Fibroblast of villous mesenchyme (primary cell): ENCODE measurements around the gene ANAPC15. TPM values are rescaled to one million over a fixed set of nuclear protein-coding genes. Genes with fewer than 3 reads are reported as not detected.

Experiments used
- DNase-seq: peaks from one replicate; pipeline ENCODE4 v3.0.0-alpha.2; 2010; ENCODE audit warnings: low read depth
- H3K4me3 ChIP-seq: 2 replicates; pipeline ENCODE4 v1.5.1; 2011; ENCODE audit warnings: low read depth, mild to moderate bottlenecking, low read length
- total RNA-seq: library from RNA; depleted of rRNA; stranded (reverse); fragments of >200 nt; gene quantifications from 2 replicates; pipeline ENCODE4 v1.2.3, GENCODE V29; 2012
- TF ChIP-seq, protein P1 (sequence below): IDR thresholded peaks from 2 replicates; pipeline ENCODE4 v1.5.1; 2012; ENCODE audit warnings: low read depth, mild to moderate bottlenecking, low read length; ENCODE audit not compliant: insufficient read depth

The ANAPC15 gene
- total RNA-seq, 1 donor: 32.8 TPM

DNA sequence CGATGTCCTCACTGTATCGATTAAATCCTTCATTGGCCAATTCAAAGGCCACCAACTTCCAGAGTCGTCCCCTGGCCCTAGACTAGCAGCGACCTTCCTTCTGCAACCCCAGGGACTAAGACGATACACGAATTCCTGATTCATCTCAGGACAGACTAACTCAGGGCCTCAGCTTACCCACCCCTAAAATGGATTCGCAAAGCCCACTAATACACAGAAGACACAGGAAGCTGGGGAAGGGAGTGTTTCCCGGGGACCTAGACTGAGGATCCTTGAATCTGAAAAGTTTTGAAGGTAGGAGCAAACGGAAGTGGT, 9.9 kb downstream of the ANAPC15 start:
- TF ChIP-seq, protein P1, sequence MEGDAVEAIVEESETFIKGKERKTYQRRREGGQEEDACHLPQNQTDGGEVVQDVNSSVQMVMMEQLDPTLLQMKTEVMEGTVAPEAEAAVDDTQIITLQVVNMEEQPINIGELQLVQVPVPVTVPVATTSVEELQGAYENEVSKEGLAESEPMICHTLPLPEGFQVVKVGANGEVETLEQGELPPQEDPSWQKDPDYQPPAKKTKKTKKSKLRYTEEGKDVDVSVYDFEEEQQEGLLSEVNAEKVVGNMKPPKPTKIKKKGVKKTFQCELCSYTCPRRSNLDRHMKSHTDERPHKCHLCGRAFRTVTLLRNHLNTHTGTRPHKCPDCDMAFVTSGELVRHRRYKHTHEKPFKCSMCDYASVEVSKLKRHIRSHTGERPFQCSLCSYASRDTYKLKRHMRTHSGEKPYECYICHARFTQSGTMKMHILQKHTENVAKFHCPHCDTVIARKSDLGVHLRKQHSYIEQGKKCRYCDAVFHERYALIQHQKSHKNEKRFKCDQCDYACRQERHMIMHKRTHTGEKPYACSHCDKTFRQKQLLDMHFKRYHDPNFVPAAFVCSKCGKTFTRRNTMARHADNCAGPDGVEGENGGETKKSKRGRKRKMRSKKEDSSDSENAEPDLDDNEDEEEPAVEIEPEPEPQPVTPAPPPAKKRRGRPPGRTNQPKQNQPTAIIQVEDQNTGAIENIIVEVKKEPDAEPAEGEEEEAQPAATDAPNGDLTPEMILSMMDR: no peak
- H3K4me3 ChIP-seq: peak overlapping the region; percentile 97
- DNase-seq: no peak

DNA sequence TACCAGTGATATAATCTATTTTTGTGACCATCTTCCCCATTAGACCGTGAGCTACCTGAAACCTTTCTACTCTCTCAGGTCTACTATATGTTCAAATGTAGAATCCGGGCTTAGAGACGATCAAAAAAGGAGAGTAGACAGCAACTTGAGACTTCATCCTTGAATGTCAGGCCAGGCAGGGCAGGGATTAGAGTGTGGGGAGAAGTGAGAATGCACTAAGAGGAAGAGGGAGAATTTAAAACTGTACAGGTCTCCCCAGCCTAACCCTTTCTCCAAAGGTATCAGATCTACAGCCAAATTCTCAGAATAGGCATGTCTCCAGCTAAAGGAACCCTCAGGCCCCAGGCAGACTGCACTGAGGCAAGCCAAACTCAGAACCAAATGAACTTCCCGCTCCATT, 10.3 kb downstream of the ANAPC15 start:
- H3K4me3 ChIP-seq: peak overlapping the region; percentile 97
- TF ChIP-seq, protein P1: no peak
- DNase-seq: no peak

DNA sequence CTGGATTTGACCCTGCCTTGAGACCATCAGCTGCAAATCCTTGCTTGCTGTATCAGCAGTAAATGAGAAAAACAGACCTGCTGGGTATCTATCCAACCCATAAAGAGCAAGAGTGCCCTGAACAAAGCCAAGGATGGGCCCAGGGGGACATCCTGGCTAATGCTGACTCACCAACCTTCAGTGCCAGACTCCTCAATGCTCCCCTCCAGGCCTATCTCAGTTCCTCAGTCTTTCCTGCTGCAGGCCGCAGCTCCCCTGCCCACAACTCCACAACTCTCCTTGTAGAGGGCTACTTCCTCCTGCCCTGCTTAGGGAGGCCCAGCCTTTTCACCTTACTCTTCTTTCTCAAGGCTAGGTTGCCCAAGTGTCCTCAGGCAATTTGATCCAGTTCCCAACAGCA, 12.0 kb downstream of the ANAPC15 start:
- no peak overlapping the region for H3K4me3 ChIP-seq
- DNase-seq: no peak
- TF ChIP-seq, protein P1: no peak

DNA sequence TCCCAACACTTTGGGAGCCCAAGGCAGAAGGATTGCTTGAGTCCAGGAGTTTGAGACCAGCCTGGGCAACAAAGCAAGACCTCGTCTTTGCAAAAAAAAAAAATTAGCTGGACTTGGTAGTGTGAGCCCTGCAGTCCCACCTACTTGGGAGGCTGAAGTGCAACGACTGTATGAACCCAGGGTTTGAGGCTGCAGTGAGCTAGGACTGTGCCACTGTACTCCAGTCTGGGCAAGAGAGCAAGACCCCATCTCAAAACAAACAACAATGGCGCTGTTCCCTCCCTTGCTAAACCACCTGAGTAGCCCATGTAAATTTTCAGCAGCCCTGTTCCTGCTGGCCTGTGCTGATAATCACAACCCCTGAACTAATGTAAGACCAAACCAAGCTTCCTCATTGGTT, 12.5 kb downstream of the ANAPC15 start:
- no peak overlapping the region for H3K4me3 ChIP-seq
- DNase-seq: no peak
- TF ChIP-seq, protein P1: no peak

DNA sequence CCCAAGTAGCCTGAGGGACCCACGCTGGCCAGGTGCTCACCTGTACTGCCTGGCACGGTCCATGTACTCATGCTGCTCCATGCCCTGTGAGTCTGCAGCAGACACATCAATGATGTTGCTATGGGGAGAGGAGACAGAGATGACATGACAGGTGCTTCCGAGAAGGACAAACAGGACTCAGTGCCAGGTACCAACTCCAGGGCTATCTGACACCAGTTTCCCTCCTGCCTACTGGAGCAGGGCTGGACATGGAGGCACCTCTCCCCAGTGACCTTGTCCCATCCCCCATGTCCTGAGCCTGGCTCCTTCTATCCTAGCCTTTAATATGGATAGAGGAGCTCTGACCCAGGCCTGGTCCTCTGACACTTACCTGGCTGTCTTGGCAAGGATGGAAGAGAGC, 13.8 kb downstream of the ANAPC15 start:
- DNase-seq: no peak
- no peak overlapping the region for H3K4me3 ChIP-seq
- TF ChIP-seq, protein P1: no peak

DNA sequence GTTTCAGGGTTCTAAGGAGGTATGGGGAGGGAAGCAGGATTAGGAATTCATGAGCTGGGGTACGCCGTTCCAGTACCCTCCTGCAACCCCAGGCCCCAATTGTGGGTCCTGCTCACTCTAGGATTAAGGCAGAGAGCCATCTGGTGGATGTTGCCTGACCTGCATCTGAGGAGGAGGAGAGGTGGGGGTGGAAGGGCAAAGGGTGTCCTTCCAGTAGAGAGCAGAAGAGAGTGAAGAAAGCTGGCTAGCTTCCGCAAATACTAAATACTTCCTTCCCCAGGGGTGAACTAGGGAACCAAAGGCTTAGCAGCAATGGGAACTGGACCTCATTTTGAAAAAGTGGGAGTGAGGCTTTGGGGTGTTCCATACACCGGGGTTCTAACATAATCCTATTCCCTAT, 21.2 kb downstream of the ANAPC15 start:
- peak; percentile 74 for DNase-seq
- TF ChIP-seq, protein P1: peak; percentile 90
- no peak overlapping the region for H3K4me3 ChIP-seq

DNA sequence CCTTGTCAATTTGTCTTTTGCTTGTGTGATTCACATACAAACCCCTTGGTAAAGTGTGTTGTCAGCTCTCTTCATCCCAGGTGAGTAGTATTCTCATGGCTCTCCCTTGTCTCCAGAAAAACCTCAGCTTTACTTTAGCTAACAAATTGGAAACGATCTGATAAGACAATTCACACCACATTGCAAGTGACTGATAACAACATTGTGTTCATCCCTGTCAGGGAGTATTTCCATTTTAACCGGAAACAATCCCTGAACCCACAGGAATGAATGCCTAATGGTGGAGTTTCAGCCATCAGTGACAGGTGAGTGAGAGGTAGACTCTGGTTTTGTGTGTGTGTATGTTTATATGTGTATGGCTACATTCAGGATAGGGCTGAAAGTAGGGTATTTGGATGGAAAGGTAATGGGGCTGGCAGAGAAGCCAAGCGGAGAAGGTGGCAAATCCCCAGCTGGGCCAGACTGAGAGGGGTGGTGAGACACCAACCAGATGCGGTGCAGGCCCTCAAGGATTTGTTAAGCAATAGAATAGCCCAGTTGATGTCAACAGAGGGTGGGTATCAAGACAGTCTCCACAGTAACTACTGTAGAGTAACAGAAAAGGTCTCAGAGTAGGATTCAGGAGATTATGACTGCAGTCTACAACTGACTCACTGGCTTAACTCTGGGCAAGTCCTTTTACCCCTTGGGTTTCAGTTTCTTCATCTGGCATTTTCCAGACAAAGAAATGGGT, 24.3 kb downstream of the ANAPC15 start:
- H3K4me3 ChIP-seq: no peak overlapping the region
- TF ChIP-seq, protein P1: no peak
- DNase-seq: peak; percentile 36
